SU-DHL-6 (cell line): ENCODE data around the gene PHACTR1.

Source experiments
- CTCF ChIP-seq: fragments of 200-600 bp; sonication (generic); IDR thresholded peaks from one replicate; pipeline ENCODE4 v1.5.1; 2017; ENCODE audit warnings: antibody characterized with exemption, mild to moderate bottlenecking, low read length, moderate library complexity; ENCODE audit not compliant: insufficient read depth, poor library complexity, severe bottlenecking
- EZH2phosphoT487 ChIP-seq: fragments of 200-600 bp; sonication (generic), shearing (Covaris generic); conservative IDR thresholded peaks from 2 replicates; pipeline ENCODE4 v1.6.1; 2018; ENCODE audit warnings: mild to moderate bottlenecking, antibody characterized with exemption, low read length, moderate library complexity, mixed read lengths

- no peak for TF ChIP-seq CTCF
- TF ChIP-seq EZH2phosphoT487 = no peak
These were observed 271.2 kb downstream of the PHACTR1 start for GRCh38 chr6:12987783-12988182.
